K562 (cell line): Measurements from ENCODE around the gene HSF5. TPM values are rescaled to one million over a fixed set of nuclear protein-coding genes. Genes with fewer than 3 reads are reported as not detected.

ENCODE experiments used
- BMI1 ChIP-seq: fragments of 150-350 bp; IDR thresholded peaks from 2 replicates; pipeline ENCODE4 v1.6.1; 2014; ENCODE audit warnings: low read length
- EHMT2 ChIP-seq: fragments of 450-650 bp; IDR thresholded peaks from 2 replicates; pipeline ENCODE4 v1.6.1; 2018; ENCODE audit warnings: antibody characterized with exemption
- KDM1A ChIP-seq, 2 experiments: fragments of 450-650 bp; IDR thresholded peaks; 2 replicates each; pipeline ENCODE4 v1.6.1; 2016; ENCODE audit warnings: mild to moderate bottlenecking in 2 of 2
- MAFK ChIP-seq: IDR thresholded peaks from 2 replicates; pipeline ENCODE4 v1.6.1; 2011; ENCODE audit warnings: low read length, improper control_type of control experiment
- TAF7 ChIP-seq: fragments of 450-650 bp; IDR thresholded peaks from 2 replicates; pipeline ENCODE4 v1.6.1; 2016; ENCODE audit warnings: missing genetic modification characterization, missing compliant biosample characterization
- TRIM24 ChIP-seq, 2 experiments: fragments of 450-650 bp; IDR thresholded peaks; 2 replicates each; pipeline ENCODE4 v1.6.1; 2016
- XRCC3 ChIP-seq: fragments of 450-650 bp; IDR thresholded peaks from 2 replicates; pipeline ENCODE4 v1.6.1; 2017; ENCODE audit warnings: mild to moderate bottlenecking, moderate library complexity
- YBX1 ChIP-seq: fragments of 450-650 bp; IDR thresholded peaks from 2 replicates; pipeline ENCODE4 v1.7.1; 2016; ENCODE audit warnings: mild to moderate bottlenecking
- ZNF165 ChIP-seq: fragments of 250-450 bp; sonication (Bioruptor Pico); IDR thresholded peaks from 2 replicates; pipeline ENCODE4 v1.4.0; 2020; ENCODE audit warnings: borderline replicate concordance
- ZNF253 ChIP-seq: fragments of 250-450 bp; sonication (Bioruptor Pico); conservative IDR thresholded peaks from 2 replicates; pipeline ENCODE4 v1.6.1; 2021; ENCODE audit warnings: mild to moderate bottlenecking
- ZNF263 ChIP-seq: sonication (generic); formaldehyde crosslinking; IDR thresholded peaks from 2 replicates; pipeline ENCODE4 v1.8.0; 2022; ENCODE audit warnings: mild to moderate bottlenecking, missing genetic modification reagents, borderline replicate concordance
- ZNF324 ChIP-seq: fragments of 250-450 bp; sonication (Bioruptor Pico); IDR thresholded peaks from 2 replicates; pipeline ENCODE4 v1.4.0; 2020; ENCODE audit warnings: mild to moderate bottlenecking
- polyA plus RNA-seq, 8 experiments: library from polyadenylated mRNA; depleted of rRNA in 4 of 8; stranded (reverse) in 5 of 8; unstranded in 3 of 8; fragments of >200 nt; fragmentation: Nextera tagmentation in 2 of 8; fragmentation: Illumina TruSeq in 1 of 8; extraction: Ambion mirVana in 2 of 8; extraction: Trizol in 1 of 8; gene quantifications; 2 replicates each; pipeline versions ENCODE4 v1.2.1 to v1.2.3, GENCODE V29; 2011 to 2014; ENCODE audit warnings: inconsistent platforms in 1 of 8, missing spikeins in 1 of 8
- total RNA-seq, 7 experiments: library from RNA; depleted of rRNA in 6 of 7; stranded (reverse); fragments of >200 nt in 6 of 7; fragmentation: Illumina TruSeq in 2 of 7; extraction: Trizol in 2 of 7; gene quantifications; 2 replicates each; pipeline versions ENCODE4 v1.2.1 to v1.2.3, GENCODE V29; 2011 to 2021; ENCODE audit warnings: low replicate concordance in 1 of 7
- TF ChIP-seq, protein P1 (sequence below): sonication (generic); formaldehyde crosslinking; IDR thresholded peaks from 2 replicates; pipeline ENCODE4 v1.8.1; 2023; ENCODE audit warnings: mild to moderate bottlenecking, missing genetic modification reagents
- TF ChIP-seq, protein P2 (sequence below): fragments of 250-450 bp; sonication (Bioruptor Pico); IDR thresholded peaks from 2 replicates; pipeline ENCODE4 v1.8.0; 2021; ENCODE audit warnings: moderate library complexity, mild to moderate bottlenecking, inconsistent platforms

The HSF5 gene
- total and polyA plus RNA-seq, 9 of the 15 experiments (the other 6 are each of a cell fraction or from before 2014, with no cell fraction given), result 0.04 TPM; not detected in 8

DNA sequence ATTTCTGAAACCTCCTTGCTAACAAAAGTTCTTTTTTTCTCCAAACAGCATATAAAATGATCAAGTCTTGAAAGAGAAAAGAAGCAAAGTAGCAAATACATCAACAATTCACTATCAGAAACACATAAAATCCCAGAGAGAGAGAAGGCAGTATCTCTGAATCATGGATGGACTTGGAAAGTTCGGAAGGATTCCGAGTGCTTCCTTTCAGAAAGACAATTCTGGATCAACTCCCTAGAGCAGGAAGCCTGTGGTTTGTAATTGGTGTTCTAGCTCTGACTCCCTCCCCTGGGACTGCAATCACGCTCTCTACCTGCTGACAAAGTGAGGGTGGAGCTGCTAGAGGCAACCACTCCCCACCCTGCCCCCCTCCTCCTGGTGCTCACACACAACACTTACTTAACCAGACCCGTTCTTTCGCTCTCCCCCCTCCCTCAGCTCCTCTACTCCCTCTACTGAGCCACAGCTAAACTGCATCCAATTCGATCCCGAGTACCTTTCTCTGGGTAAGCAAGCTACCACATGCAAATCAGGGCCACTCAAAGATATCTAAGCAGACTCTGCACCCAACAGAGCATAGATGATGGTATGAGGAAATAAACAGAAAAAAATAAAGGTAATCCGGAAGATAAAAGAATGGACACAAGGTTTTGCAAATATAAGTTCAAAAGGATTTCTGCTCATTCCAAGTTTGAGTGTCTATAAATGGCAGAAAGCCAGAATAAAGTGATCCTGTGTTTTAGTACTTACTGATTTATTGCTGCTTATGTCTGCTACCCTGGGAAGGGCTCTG is 70.7 kb downstream of the HSF5 start, which contains the start of gene RNF43 (continued):
- TF ChIP-seq ZNF253 (CRISPR knock-in tag) (no peak), MAFK (no peak), BMI1 (no peak), TRIM24 (IDR thresholded peaks at IDR 0.05) (peak in 1 of 2 experiments; percentile 59; a peak in 2 of 4 replicates), ZNF324 (CRISPR knock-in tag) (no peak), TAF7 (tag) (no peak), ZNF263 (CRISPR knock-in tag) (peak; percentile 96), YBX1 (no peak), EHMT2 (peak; percentile 54), ZNF165 (no peak), KDM1A (IDR thresholded peaks at IDR 0.05) (peak; percentile 75 to 82), XRCC3 (no peak)
- TF ChIP-seq, protein P1, sequence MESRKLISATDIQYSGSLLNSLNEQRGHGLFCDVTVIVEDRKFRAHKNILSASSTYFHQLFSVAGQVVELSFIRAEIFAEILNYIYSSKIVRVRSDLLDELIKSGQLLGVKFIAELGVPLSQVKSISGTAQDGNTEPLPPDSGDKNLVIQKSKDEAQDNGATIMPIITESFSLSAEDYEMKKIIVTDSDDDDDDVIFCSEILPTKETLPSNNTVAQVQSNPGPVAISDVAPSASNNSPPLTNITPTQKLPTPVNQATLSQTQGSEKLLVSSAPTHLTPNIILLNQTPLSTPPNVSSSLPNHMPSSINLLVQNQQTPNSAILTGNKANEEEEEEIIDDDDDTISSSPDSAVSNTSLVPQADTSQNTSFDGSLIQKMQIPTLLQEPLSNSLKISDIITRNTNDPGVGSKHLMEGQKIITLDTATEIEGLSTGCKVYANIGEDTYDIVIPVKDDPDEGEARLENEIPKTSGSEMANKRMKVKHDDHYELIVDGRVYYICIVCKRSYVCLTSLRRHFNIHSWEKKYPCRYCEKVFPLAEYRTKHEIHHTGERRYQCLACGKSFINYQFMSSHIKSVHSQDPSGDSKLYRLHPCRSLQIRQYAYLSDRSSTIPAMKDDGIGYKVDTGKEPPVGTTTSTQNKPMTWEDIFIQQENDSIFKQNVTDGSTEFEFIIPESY (CRISPR knock-in tag), result no peak
- TF ChIP-seq, protein P2, sequence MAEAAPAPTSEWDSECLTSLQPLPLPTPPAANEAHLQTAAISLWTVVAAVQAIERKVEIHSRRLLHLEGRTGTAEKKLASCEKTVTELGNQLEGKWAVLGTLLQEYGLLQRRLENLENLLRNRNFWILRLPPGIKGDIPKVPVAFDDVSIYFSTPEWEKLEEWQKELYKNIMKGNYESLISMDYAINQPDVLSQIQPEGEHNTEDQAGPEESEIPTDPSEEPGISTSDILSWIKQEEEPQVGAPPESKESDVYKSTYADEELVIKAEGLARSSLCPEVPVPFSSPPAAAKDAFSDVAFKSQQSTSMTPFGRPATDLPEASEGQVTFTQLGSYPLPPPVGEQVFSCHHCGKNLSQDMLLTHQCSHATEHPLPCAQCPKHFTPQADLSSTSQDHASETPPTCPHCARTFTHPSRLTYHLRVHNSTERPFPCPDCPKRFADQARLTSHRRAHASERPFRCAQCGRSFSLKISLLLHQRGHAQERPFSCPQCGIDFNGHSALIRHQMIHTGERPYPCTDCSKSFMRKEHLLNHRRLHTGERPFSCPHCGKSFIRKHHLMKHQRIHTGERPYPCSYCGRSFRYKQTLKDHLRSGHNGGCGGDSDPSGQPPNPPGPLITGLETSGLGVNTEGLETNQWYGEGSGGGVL, result no peak
